Astrocyte of the spinal cord (primary cell): ENCODE results near the gene UMAD1.
A peak's percentile ranks its signal among the peaks of the same experiment; 100 is the strongest.

Source experiments
- DNase-seq: peaks from one replicate; pipeline ENCODE4 v3.0.0; 2011; ENCODE audit warnings: low read depth, low spot score
- H3K4me3 ChIP-seq: 2 replicates; pipeline ENCODE4 v1.5.1; 2011; ENCODE audit warnings: low read depth, mild to moderate bottlenecking, low read length, moderate library complexity
- CTCF ChIP-seq: IDR thresholded peaks from 2 replicates; pipeline ENCODE4 v1.5.1; 2012; ENCODE audit warnings: low read depth, mild to moderate bottlenecking, low read length, inconsistent platforms
- in situ Hi-C: cut with HindIII; loops from 2 replicates; pipeline ENCODE4 v1.10.0; 2017; ENCODE audit warnings: low sequenced_read_pairs

UMAD1 gene

GRCh38 chr7:7881581-7881980 is 241.0 kb downstream of the UMAD1 start:
- no peak overlapping the region for H3K4me3 ChIP-seq
- in situ Hi-C loops = no loop called here
- no peak for DNase-seq
- no peak for TF ChIP-seq CTCF

GRCh38 chr7:7882888-7883287 is 242.3 kb downstream of the UMAD1 start:
- TF ChIP-seq CTCF = no peak
- in situ Hi-C loops = no loop called here
- DNase-seq = no peak

GRCh38 chr7:7883394-7883793 is 242.8 kb downstream of the UMAD1 start:
- in situ Hi-C loops = no loop called here
- no peak for DNase-seq
- no peak overlapping the region for H3K4me3 ChIP-seq
- no peak for TF ChIP-seq CTCF

More at GRCh38 chr7:7882888-7883287, 242.3 kb downstream of the UMAD1 start:
- H3K4me3 ChIP-seq = no peak overlapping the region

GRCh38 chr7:7884855-7885254 is 244.3 kb downstream of the UMAD1 start:
- no peak for TF ChIP-seq CTCF
- in situ Hi-C loops = no loop called here
- peak; percentile 74 for DNase-seq
- H3K4me3 ChIP-seq = no peak overlapping the region

GRCh38 chr7:7889791-7890568 is 249.4 kb downstream of the UMAD1 start:
- in situ Hi-C loops = no loop called here
- no peak for DNase-seq
- H3K4me3 ChIP-seq = no peak overlapping the region
- no peak for TF ChIP-seq CTCF

GRCh38 chr7:7895004-7895650 is 254.6 kb downstream of the UMAD1 start:
- DNase-seq = no peak
- in situ Hi-C loops = no loop called here
- TF ChIP-seq CTCF = no peak
- no peak overlapping the region for H3K4me3 ChIP-seq
